Measurements from ENCODE around the gene PHF19. TPM values are rescaled to one million over a fixed set of nuclear protein-coding genes. Genes with fewer than 3 reads are reported as not detected.
A peak's percentile ranks its signal among the peaks of the same experiment; 100 is the strongest.

PHF19 gene
- total and polyA plus RNA-seq, 2 of the 8 experiments (the other 6 are each of a cell fraction or from before 2014, with no cell fraction given), result 28.2 to 31.8 TPM

DNA sequence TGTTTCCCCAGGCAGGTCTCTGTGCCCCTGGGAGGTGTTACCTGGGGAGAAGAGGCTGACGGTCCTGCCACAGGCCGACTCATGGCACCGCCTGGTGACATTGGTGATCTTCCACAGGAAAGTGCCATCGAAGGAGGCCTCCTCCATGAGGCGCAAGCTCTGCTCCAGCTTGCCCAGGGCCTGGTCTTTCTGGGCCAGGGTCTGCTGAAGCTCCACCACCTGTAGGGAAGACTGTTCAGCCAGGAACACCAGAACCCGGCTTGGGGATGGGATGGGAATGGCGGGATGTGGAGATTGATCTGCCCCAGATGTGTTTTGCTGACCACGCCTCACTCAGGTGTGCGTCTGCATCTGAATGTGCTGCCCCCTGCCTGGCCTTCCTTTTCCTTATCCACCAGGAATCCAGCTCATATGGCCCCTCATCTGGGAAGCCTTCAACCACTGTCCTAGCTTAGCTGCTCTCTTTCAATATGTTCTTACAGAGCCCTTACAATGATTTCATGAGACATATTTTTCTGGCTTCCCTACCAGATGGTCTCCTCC lies 34.4 kb upstream of the PHF19 start:
- H3K4me3 ChIP-seq (ENCODE audit: extremely low read depth in 1 of 4, insufficient read depth in 2 of 4, low read depth in 3 of 4, low read length in 4 of 4), result 0 out of 8 replicates have a peak overlapping the region, but pooled peaks of 1 of the 4 experiments have one; percentile 19
- TF ChIP-seq EZH2 (IDR thresholded peaks at IDR 0.05; ENCODE audit: low read depth, low read length, severe bottlenecking), result peak; percentile 4
- TF ChIP-seq, protein P1, sequence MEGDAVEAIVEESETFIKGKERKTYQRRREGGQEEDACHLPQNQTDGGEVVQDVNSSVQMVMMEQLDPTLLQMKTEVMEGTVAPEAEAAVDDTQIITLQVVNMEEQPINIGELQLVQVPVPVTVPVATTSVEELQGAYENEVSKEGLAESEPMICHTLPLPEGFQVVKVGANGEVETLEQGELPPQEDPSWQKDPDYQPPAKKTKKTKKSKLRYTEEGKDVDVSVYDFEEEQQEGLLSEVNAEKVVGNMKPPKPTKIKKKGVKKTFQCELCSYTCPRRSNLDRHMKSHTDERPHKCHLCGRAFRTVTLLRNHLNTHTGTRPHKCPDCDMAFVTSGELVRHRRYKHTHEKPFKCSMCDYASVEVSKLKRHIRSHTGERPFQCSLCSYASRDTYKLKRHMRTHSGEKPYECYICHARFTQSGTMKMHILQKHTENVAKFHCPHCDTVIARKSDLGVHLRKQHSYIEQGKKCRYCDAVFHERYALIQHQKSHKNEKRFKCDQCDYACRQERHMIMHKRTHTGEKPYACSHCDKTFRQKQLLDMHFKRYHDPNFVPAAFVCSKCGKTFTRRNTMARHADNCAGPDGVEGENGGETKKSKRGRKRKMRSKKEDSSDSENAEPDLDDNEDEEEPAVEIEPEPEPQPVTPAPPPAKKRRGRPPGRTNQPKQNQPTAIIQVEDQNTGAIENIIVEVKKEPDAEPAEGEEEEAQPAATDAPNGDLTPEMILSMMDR (IDR thresholded peaks at IDR 0.05; ENCODE audit: control extremely low read depth in 1 of 3, insufficient read depth in 1 of 3, low read depth in 1 of 3, low read length in 3 of 3), result peak in 2 of 3 experiments; percentile 8 to 18; a peak in 2 of 4 replicates
- no peak for TF ChIP-seq CBX8 (IDR thresholded peaks at IDR 0.05; ENCODE audit: borderline replicate concordance, low read depth, low read length)
- peak in 1 of 2 experiments; percentile 8; a peak in 1 of 4 replicates for TF ChIP-seq RAD21 (IDR thresholded peaks at IDR 0.05 in 1 of 2, conservative IDR thresholded peaks at IDR 0.05 in 1 of 2; ENCODE audit: low read depth in 2 of 2, low read length in 2 of 2)
- H2BK12ac ChIP-seq (ENCODE audit: low read depth, low read length), result no peak overlapping the region; the same call in none of the 2 replicates
- H3K4me2 ChIP-seq (ENCODE audit: insufficient read depth in 1 of 2, low read depth in 2 of 2, low read length in 2 of 2), result peak overlapping the region in 1 of 2 experiments; percentile 34; a peak in 1 of 4 replicates
- FAIRE-seq, result no peak
- no peaks in the 10 kb centered on the region for H3K79me1 ChIP-seq (ENCODE audit: low read depth, low read length)
- H2BK5ac ChIP-seq (ENCODE audit: low read depth, low read length), result peak overlapping the region; percentile 47; the same call in 1 of the 2 replicates
- H3K23ac ChIP-seq (ENCODE audit: insufficient read length), result no peak overlapping the region
- no peak overlapping the region for H2AK5ac ChIP-seq (ENCODE audit: low read depth, low read length)
- no peaks in the 10 kb centered on the region for H3K36me3 ChIP-seq (ENCODE audit: control insufficient read depth in 2 of 4, insufficient read depth in 4 of 4, low read length in 3 of 4)
- no peak overlapping the region for H3K4ac ChIP-seq (replicated peaks; ENCODE audit: insufficient read length, low read depth, low read length)
- H3K4me1 ChIP-seq (replicated peaks in 1 of 4; ENCODE audit: control insufficient read depth in 3 of 4, insufficient read depth in 4 of 4, low read length in 3 of 4), result peaks cover 0 to 12% (median 8%) of the 10 kb centered on the region in 4 experiments; a peak in 5 of 7 replicates
- no peaks in the 10 kb centered on the region for H3K9me3 ChIP-seq (ENCODE audit: insufficient read depth in 2 of 2, low read depth in 1 of 2, low read length in 1 of 2)
- WGBS, 2 experiments (ENCODE audit: extremely low coverage in 1 of 2, insufficient coverage in 1 of 2, insufficient read length in 1 of 2, insufficient replicate concordance in 2 of 2, low coverage in 1 of 2, low lambda C conversion rate in 2 of 2, missing lambda C conversion rate in 1 of 2), result 74% methylated on average over 9 of the region's 9 CpGs; no CpG with 5 or more reads in 1 of the 2 experiments
- CTCF ChIA-PET (ENCODE audit: partially characterized antibody), result interaction anchor here (0.9 to 8.5 kb wide), 13 partner anchors 9 to 159 kb away, joined by 3 to 71 read pairs (median 5); no protein-coding TSS in a partner anchor
- no peak overlapping the region for H4K8ac ChIP-seq (ENCODE audit: extremely low read depth, insufficient read depth, low read length)
- 0 out of 2 replicates have a peak overlapping the region, but pooled peaks have one; percentile 26 for H2AFZ ChIP-seq (ENCODE audit: low read length)
- H4K91ac ChIP-seq (replicated peaks; ENCODE audit: insufficient read length, low read length), result peak overlapping the region; percentile 70
- H4K5ac ChIP-seq (ENCODE audit: insufficient read length, low read depth, low read length), result no peak overlapping the region
- H4K20me1 ChIP-seq (replicated peaks in 1 of 2; ENCODE audit: control insufficient read depth in 1 of 2, insufficient read depth in 2 of 2, low read length in 2 of 2), result no peaks in the 10 kb centered on the region
- peak overlapping the region; percentile 13; the same call in 1 of the 2 replicates for H3K18ac ChIP-seq (ENCODE audit: extremely low read depth, low read length)
- H2BK20ac ChIP-seq (ENCODE audit: low read length), result 0 out of 2 replicates have a peak overlapping the region, but pooled peaks have one; percentile 88
- no peak overlapping the region for H3K56ac ChIP-seq (replicated peaks; ENCODE audit: insufficient read length, low read depth, low read length)
- no peak overlapping the region for H2BK15ac ChIP-seq (ENCODE audit: low read length)
- no peaks in the 10 kb centered on the region for H3K27me3 ChIP-seq (replicated peaks in 1 of 4; ENCODE audit: control insufficient read depth in 3 of 4, extremely low read depth in 1 of 4, insufficient read depth in 3 of 4, low read length in 3 of 4)
- no peaks in the 10 kb centered on the region for H3K79me2 ChIP-seq (ENCODE audit: control insufficient read depth in 1 of 2, insufficient read depth in 2 of 2, low read length in 2 of 2)
- POLR2A ChIA-PET (ENCODE audit: partially characterized antibody), result interaction anchor here (1.0 to 1.5 kb wide), 3 partner anchors 8 to 38 kb away, joined by 3 to 5 read pairs (median 4); no protein-coding TSS in a partner anchor
- no peak overlapping the region for H3K27ac ChIP-seq (ENCODE audit: low read depth, low read length)
- H2BK120ac ChIP-seq (replicated peaks; ENCODE audit: low read depth, low read length), result peak overlapping the region; percentile 19
- H3K14ac ChIP-seq (ENCODE audit: insufficient read length), result no peak overlapping the region
- no peaks in the 10 kb centered on the region for H3K23me2 ChIP-seq (ENCODE audit: low read depth, low read length)
- no peak overlapping the region for H3K9ac ChIP-seq (replicated peaks in 1 of 4; ENCODE audit: extremely low read depth in 1 of 4, low read depth in 3 of 4, low read length in 3 of 4)
- no peak for DNase-seq (ENCODE audit: low read depth in 1 of 2, low spot score in 2 of 2)
